LNCaP clone FGC (cell line): ENCODE results near the gene LY6G5B.

Experiments used
- DNase-seq: peaks from one replicate; pipeline ENCODE4 v3.0.0-alpha.2; 2011; ENCODE audit warnings: low read depth
- H3K4me3 ChIP-seq: 2 replicates; pipeline ENCODE4 v1.5.1; 2011; ENCODE audit warnings: mild to moderate bottlenecking, low read depth, low read length, control low read depth
- TF ChIP-seq, protein P1 (sequence below): IDR thresholded peaks from 2 replicates; pipeline ENCODE4 v1.5.1; 2012; ENCODE audit warnings: mild to moderate bottlenecking; ENCODE audit not compliant: control insufficient read depth, insufficient read depth; ENCODE audit errors: extremely low read depth

Gene LY6G5B

GRCh38 chr6:31627690-31628287 lies 42.0 kb upstream of the LY6G5B start:
- DNase-seq = no peak
- H3K4me3 ChIP-seq = no peak overlapping the region
- TF ChIP-seq, protein P1, sequence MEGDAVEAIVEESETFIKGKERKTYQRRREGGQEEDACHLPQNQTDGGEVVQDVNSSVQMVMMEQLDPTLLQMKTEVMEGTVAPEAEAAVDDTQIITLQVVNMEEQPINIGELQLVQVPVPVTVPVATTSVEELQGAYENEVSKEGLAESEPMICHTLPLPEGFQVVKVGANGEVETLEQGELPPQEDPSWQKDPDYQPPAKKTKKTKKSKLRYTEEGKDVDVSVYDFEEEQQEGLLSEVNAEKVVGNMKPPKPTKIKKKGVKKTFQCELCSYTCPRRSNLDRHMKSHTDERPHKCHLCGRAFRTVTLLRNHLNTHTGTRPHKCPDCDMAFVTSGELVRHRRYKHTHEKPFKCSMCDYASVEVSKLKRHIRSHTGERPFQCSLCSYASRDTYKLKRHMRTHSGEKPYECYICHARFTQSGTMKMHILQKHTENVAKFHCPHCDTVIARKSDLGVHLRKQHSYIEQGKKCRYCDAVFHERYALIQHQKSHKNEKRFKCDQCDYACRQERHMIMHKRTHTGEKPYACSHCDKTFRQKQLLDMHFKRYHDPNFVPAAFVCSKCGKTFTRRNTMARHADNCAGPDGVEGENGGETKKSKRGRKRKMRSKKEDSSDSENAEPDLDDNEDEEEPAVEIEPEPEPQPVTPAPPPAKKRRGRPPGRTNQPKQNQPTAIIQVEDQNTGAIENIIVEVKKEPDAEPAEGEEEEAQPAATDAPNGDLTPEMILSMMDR = no peak

GRCh38 chr6:31629014-31629413 lies 40.8 kb upstream of the LY6G5B start:
- no peak overlapping the region for H3K4me3 ChIP-seq
- DNase-seq = no peak
- TF ChIP-seq, protein P1 = no peak

DNA sequence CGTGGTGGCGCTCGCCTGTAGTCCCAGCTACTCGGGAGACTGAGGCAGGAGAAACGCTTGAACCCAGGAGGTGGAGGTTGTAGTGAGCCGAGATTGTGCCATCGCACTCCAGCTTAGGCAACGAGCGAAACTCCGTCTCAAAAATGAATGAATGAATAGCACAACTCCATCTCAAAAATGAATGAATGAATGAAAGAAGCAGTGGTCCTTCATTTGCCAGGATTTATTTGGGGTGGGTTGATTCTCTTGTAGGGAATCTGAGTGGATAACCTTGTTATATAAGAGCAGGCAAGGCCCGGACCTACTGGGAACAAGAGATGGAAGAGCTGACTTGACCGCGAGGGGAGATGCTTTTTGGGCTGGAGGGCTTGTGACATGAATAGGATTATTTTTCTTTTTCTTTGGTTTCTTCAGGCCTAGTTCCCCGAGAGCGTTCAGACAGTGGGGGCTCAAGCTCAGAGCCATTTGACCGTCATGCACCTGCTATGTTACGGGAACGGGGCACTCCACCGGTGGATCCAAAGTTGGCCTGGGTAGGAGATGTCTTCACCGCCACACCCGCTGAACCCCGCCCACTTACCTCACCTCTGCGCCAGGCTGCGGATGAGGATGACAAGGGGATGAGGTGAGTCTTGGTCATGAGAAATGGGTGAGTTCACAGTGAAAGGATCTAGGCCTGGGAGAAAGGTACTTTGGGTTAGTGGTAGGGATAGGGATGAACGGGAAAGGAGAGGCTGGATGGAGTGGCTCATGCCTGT lies 39.4 kb upstream of the LY6G5B start:
- no peak for DNase-seq
- TF ChIP-seq, protein P1 = no peak
- H3K4me3 ChIP-seq = no peak overlapping the region

GRCh38 chr6:31631209-31631608 lies 38.6 kb upstream of the LY6G5B start:
- DNase-seq = no peak
- TF ChIP-seq, protein P1 = no peak
- H3K4me3 ChIP-seq = no peak overlapping the region

DNA sequence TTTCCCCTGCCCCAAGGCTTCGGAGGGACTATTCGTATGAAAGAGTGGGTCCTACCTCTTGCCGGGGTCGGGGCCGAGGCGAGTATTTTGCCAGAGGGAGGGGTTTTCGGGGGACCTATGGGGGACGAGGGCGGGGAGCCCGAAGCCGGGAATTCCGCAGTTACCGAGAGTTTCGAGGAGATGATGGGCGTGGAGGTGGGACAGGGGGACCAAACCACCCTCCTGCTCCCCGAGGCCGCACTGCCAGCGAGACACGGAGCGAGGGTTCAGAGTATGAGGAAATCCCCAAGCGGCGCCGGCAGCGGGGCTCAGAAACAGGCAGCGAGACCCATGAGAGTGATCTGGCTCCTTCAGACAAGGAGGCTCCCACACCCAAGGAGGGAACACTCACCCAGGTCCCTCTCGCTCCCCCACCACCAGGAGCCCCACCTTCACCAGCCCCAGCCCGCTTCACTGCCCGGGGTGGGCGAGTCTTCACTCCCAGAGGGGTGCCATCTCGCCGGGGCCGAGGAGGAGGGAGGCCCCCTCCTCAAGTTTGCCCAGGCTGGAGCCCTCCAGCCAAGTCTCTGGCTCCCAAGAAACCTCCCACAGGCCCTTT lies 38.0 kb upstream of the LY6G5B start:
- H3K4me3 ChIP-seq = no peak overlapping the region
- TF ChIP-seq, protein P1 = no peak

DNA sequence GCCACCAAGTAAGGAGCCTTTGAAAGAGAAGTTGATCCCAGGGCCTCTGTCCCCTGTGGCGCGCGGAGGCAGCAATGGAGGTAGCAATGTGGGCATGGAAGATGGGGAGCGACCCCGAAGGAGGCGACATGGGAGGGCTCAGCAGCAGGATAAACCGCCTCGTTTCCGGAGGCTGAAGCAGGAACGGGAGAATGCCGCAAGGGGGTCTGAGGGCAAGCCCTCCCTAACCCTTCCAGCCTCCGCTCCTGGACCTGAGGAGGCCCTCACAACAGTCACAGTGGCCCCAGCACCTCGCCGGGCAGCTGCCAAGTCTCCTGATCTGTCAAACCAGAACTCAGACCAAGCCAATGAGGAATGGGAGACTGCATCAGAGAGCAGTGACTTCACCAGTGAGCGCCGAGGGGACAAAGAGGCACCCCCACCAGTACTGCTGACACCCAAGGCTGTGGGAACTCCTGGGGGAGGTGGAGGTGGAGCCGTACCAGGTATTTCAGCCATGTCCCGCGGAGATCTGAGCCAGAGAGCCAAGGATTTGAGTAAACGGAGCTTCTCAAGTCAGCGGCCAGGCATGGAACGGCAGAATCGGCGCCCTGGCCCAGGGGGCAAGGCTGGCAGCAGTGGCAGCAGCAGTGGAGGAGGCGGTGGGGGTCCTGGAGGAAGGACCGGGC lies 37.4 kb upstream of the LY6G5B start:
- no peak for DNase-seq
- H3K4me3 ChIP-seq = no peak overlapping the region
- TF ChIP-seq, protein P1 = no peak

More for the DNA sequence above, 38.0 kb upstream of the LY6G5B start:
- no peak for DNase-seq
